HG03469 (cell line): Measurements from ENCODE around the gene OTULIN.

Experiments
- ATAC-seq: cut with Tn5 transposase; IDR thresholded peaks from one replicate; pipeline ENCODE4 v1.9.1; 2021; ENCODE audit warnings: mild to moderate bottlenecking, moderate library complexity, moderate number of reproducible peaks; ENCODE audit not compliant: unreplicated experiment

Gene OTULIN

GRCh38 chr5:14667770-14668169 lies 3.3 kb downstream of the OTULIN start:
- ATAC-seq, result no peak

- no peak for ATAC-seq
These were observed 3.7 kb downstream of the OTULIN start for GRCh38 chr5:14668181-14668591.

GRCh38 chr5:14669415-14669814 lies 4.9 kb downstream of the OTULIN start:
- no peak for ATAC-seq

- ATAC-seq, result no peak
These were observed 5.5 kb downstream of the OTULIN start for GRCh38 chr5:14669975-14670374.

GRCh38 chr5:14671414-14671813 lies 6.9 kb downstream of the OTULIN start:
- no peak for ATAC-seq

- ATAC-seq, result no peak
These were observed 7.6 kb downstream of the OTULIN start for GRCh38 chr5:14672082-14672481.

GRCh38 chr5:14672484-14673394 lies 8.2 kb downstream of the OTULIN start:
- ATAC-seq, result no peak

GRCh38 chr5:14673443-14673842 lies 8.9 kb downstream of the OTULIN start:
- ATAC-seq, result no peak

- peak; percentile 0 for ATAC-seq
These were observed 10.7 kb downstream of the OTULIN start for GRCh38 chr5:14674983-14675854.

GRCh38 chr5:14675865-14676300 lies 11.4 kb downstream of the OTULIN start:
- peak; percentile 33 for ATAC-seq

- ATAC-seq, result peak; percentile 38
These were observed 11.8 kb downstream of the OTULIN start for GRCh38 chr5:14676320-14676719.

- no peak for ATAC-seq
These were observed 14.3 kb downstream of the OTULIN start for GRCh38 chr5:14678773-14679334.

- ATAC-seq, result no peak
These were observed 15.1 kb downstream of the OTULIN start for GRCh38 chr5:14679595-14679994.

- ATAC-seq, result no peak
These were observed 16.8 kb downstream of the OTULIN start for GRCh38 chr5:14681236-14681752.

- no peak for ATAC-seq
These were observed 19.5 kb downstream of the OTULIN start for GRCh38 chr5:14683906-14684455.

GRCh38 chr5:14684757-14685156 lies 20.2 kb downstream of the OTULIN start:
- no peak for ATAC-seq

GRCh38 chr5:14685757-14686156 lies 21.2 kb downstream of the OTULIN start:
- peak; percentile 92 for ATAC-seq

- ATAC-seq, result no peak
These were observed 22.0 kb downstream of the OTULIN start for GRCh38 chr5:14686517-14686916.

GRCh38 chr5:14687023-14687665 lies 22.6 kb downstream of the OTULIN start:
- no peak for ATAC-seq

GRCh38 chr5:14693070-14693469 lies 28.6 kb downstream of the OTULIN start:
- no peak for ATAC-seq
